IMR-90 (cell line): ENCODE data around the gene PDE8B. TPM values are rescaled to one million over a fixed set of nuclear protein-coding genes. Genes with fewer than 3 reads are reported as not detected.

ENCODE experiments used
- ATAC-seq: fragments of 200-7000 bp; cut with Tn5 transposase; 2 replicates; pipeline ENCODE4 v1.9.1; 2020; ENCODE audit warnings: low read depth, mild to moderate bottlenecking, moderate library complexity
- BruUV-seq: library from RNA; stranded (reverse); fragments of 400-500 nt; replicated peaks from 2 replicates; lab custom pipeline; 2021; lab: Mats Ljungman, UMichigan
- CTCF ChIA-PET: fragments of 300-600 bp; formaldehyde crosslinking; extraction: SDS; loops from one replicate; lab custom pipeline; 2021; ENCODE audit warnings: antibody characterized with exemption; lab: Yijun Ruan, JAX
- POLR2A ChIA-PET: fragments of 300-600 bp; sonication (Branson Sonifier 250); formaldehyde crosslinking; loops from one replicate; lab custom pipeline; 2022; ENCODE audit warnings: antibody characterized with exemption; ENCODE audit not compliant: unreplicated experiment; lab: Charles Lee
- DNase-seq: peaks from one replicate; pipeline ENCODE4 v3.0.0; 2013
- H2AFZ ChIP-seq: replicated peaks from 2 replicates; pipeline ENCODE3; 2013; ENCODE audit warnings: low read length, mild to moderate bottlenecking; ENCODE audit not compliant: poor library complexity
- H2AK5ac ChIP-seq: 2 replicates; pipeline ENCODE4 v1.6.1; 2013; ENCODE audit warnings: low read depth, low read length, inconsistent platforms
- H2AK9ac ChIP-seq: replicated peaks from 2 replicates; pipeline ENCODE3; 2013; ENCODE audit warnings: mild to moderate bottlenecking, low read depth, low read length, moderate library complexity; ENCODE audit not compliant: poor library complexity
- H2BK120ac ChIP-seq: 2 replicates; pipeline ENCODE4 v1.6.1; 2013; ENCODE audit warnings: low read depth, low read length, inconsistent platforms
- H2BK15ac ChIP-seq: 3 replicates; pipeline ENCODE4 v1.6.1; 2013; ENCODE audit warnings: low read depth, low read length, inconsistent platforms
- H2BK20ac ChIP-seq: 2 replicates; pipeline ENCODE4 v1.6.1; 2013; ENCODE audit warnings: low read depth, mild to moderate bottlenecking, inconsistent platforms, low read length, moderate library complexity
- H2BK5ac ChIP-seq: 2 replicates; pipeline ENCODE4 v1.6.1; 2013; ENCODE audit warnings: mild to moderate bottlenecking, low read depth, low read length, inconsistent platforms; ENCODE audit not compliant: poor library complexity, severe bottlenecking
- H3K14ac ChIP-seq: replicated peaks from 2 replicates; pipeline ENCODE4 v1.6.1; 2013; ENCODE audit warnings: low read depth, low read length, inconsistent platforms
- H3K18ac ChIP-seq: 2 replicates; pipeline ENCODE4 v1.6.1; 2013; ENCODE audit warnings: low read depth, low read length, control low read depth
- H3K23ac ChIP-seq: 2 replicates; pipeline ENCODE4 v1.6.1; 2013; ENCODE audit warnings: low read depth, low read length, inconsistent platforms
- H3K27ac ChIP-seq: 2 replicates; pipeline ENCODE4 v1.5.1; 2013; ENCODE audit warnings: mild to moderate bottlenecking, control low read depth, low read length; ENCODE audit not compliant: insufficient read depth
- H3K27me3 ChIP-seq: 2 replicates; pipeline ENCODE4 v1.6.1; 2013; ENCODE audit warnings: low read length; ENCODE audit not compliant: control insufficient read depth, insufficient read depth
- H3K36me3 ChIP-seq: 2 replicates; pipeline ENCODE4 v1.6.1; 2013; ENCODE audit warnings: low read length, mixed read lengths; ENCODE audit not compliant: control insufficient read depth, insufficient read depth
- H3K4ac ChIP-seq: 2 replicates; pipeline ENCODE4 v1.6.1; 2013; ENCODE audit warnings: low read depth, low read length, inconsistent platforms
- H3K4me1 ChIP-seq: 2 replicates; pipeline ENCODE4 v1.6.1; 2013; ENCODE audit warnings: low read length, mixed read lengths; ENCODE audit not compliant: control insufficient read depth, insufficient read depth
- H3K4me2 ChIP-seq: 2 replicates; pipeline ENCODE4 v1.6.1; 2013; ENCODE audit warnings: low read depth, mild to moderate bottlenecking, control low read depth, low read length, moderate library complexity
- H3K4me3 ChIP-seq: 2 replicates; pipeline ENCODE4 v1.5.1; 2013; ENCODE audit warnings: low read depth, mild to moderate bottlenecking, control low read depth, low read length, moderate library complexity; ENCODE audit not compliant: insufficient read depth
- H3K56ac ChIP-seq: 2 replicates; pipeline ENCODE4 v1.6.1; 2013; ENCODE audit warnings: low read length, inconsistent platforms; ENCODE audit not compliant: insufficient read depth; ENCODE audit errors: extremely low read depth
- H3K79me1 ChIP-seq, 2 experiments: 2 replicates each; pipeline ENCODE4 v1.6.1; 2013; ENCODE audit warnings: low read length in 2 of 2, inconsistent platforms in 1 of 2, low read depth in 1 of 2
- H3K9ac ChIP-seq: 2 replicates; pipeline ENCODE4 v1.6.1; 2013; ENCODE audit warnings: low read depth, low read length, control low read depth
- H3K9me1 ChIP-seq: 2 replicates; pipeline ENCODE4 v1.6.1; 2013; ENCODE audit warnings: low read length, inconsistent platforms; ENCODE audit not compliant: insufficient read depth
- H3K9me3 ChIP-seq: 2 replicates; pipeline ENCODE4 v1.6.1; 2013; ENCODE audit warnings: low read length; ENCODE audit not compliant: control insufficient read depth, insufficient read depth
- H4K20me1 ChIP-seq: 2 replicates; pipeline ENCODE4 v1.6.1; 2013; ENCODE audit warnings: low read length, inconsistent platforms; ENCODE audit not compliant: insufficient read depth
- H4K5ac ChIP-seq: 2 replicates; pipeline ENCODE4 v1.6.1; 2013; ENCODE audit warnings: mild to moderate bottlenecking, low read depth, low read length, control low read depth
- H4K8ac ChIP-seq, 2 experiments: 2 replicates each; pipeline ENCODE4 v1.6.1; 2013; ENCODE audit warnings: low read depth in 2 of 2, low read length in 2 of 2, control low read depth in 1 of 2, inconsistent platforms in 1 of 2
- H4K91ac ChIP-seq: 2 replicates; pipeline ENCODE4 v1.6.1; 2013; ENCODE audit warnings: low read depth, low read length, inconsistent platforms; ENCODE audit not compliant: insufficient read depth
- BHLHE40 ChIP-seq: fragments of 150-350 bp; IDR thresholded peaks from 2 replicates; pipeline ENCODE4 v1.6.1; 2016; ENCODE audit warnings: mild to moderate bottlenecking, low read depth, low read length
- CEBPB ChIP-seq: IDR thresholded peaks from 2 replicates; pipeline ENCODE4 v1.6.1; 2012; ENCODE audit warnings: low read depth, low read length, improper control_type of control experiment
- CHD1 ChIP-seq: IDR thresholded peaks from 2 replicates; pipeline ENCODE4 v1.6.1; 2012; ENCODE audit warnings: low read depth, low read length, improper control_type of control experiment
- CTCF ChIP-seq: conservative IDR thresholded peaks from 2 replicates; pipeline ENCODE4 v1.5.1; 2012; ENCODE audit warnings: mild to moderate bottlenecking, low read depth, low read length, improper control_type of control experiment
- ELK1 ChIP-seq: fragments of 150-350 bp; IDR thresholded peaks from 2 replicates; pipeline ENCODE4 v1.6.1; 2016; ENCODE audit warnings: low read depth, mild to moderate bottlenecking, low read length, moderate library complexity, borderline replicate concordance
- FOS ChIP-seq: fragments of 150-350 bp; IDR thresholded peaks from 2 replicates; pipeline ENCODE4 v1.6.1; 2016; ENCODE audit warnings: low read depth, low read length
- MAFK ChIP-seq: IDR thresholded peaks from 2 replicates; pipeline ENCODE4 v1.6.1; 2012; ENCODE audit warnings: low read depth, low read length, improper control_type of control experiment
- MAZ ChIP-seq: IDR thresholded peaks from 2 replicates; pipeline ENCODE4 v1.6.1; 2012; ENCODE audit warnings: low read depth, mild to moderate bottlenecking, low read length, improper control_type of control experiment, moderate library complexity, borderline replicate concordance
- MXI1 ChIP-seq: IDR thresholded peaks from 2 replicates; pipeline ENCODE4 v1.6.1; 2012; ENCODE audit warnings: low read depth, mild to moderate bottlenecking, low read length, moderate library complexity, borderline replicate concordance
- NFE2L2 ChIP-seq: fragments of 150-350 bp; IDR thresholded peaks from 2 replicates; pipeline ENCODE4 v1.6.1; 2016; ENCODE audit warnings: low read depth, mild to moderate bottlenecking, low read length
- POLR2A ChIP-seq: IDR thresholded peaks from 2 replicates; pipeline ENCODE4 v1.6.1; 2012; ENCODE audit warnings: mild to moderate bottlenecking, low read depth, low read length
- RAD21 ChIP-seq: IDR thresholded peaks from 2 replicates; pipeline ENCODE4 v1.6.1; 2012; ENCODE audit warnings: low read length, improper control_type of control experiment
- RCOR1 ChIP-seq: IDR thresholded peaks from 2 replicates; pipeline ENCODE4 v1.6.1; 2012; ENCODE audit warnings: mild to moderate bottlenecking, low read length, improper control_type of control experiment; ENCODE audit not compliant: insufficient replicate concordance
- RFX5 ChIP-seq: IDR thresholded peaks from 2 replicates; pipeline ENCODE4 v1.8.0; 2012; ENCODE audit warnings: low read depth, mild to moderate bottlenecking, low read length, moderate library complexity
- SMC3 ChIP-seq: fragments of 150-350 bp; IDR thresholded peaks from 2 replicates; pipeline ENCODE4 v1.6.1; 2016; ENCODE audit warnings: low read depth, mild to moderate bottlenecking, antibody characterized with exemption, low read length, moderate library complexity
- USF2 ChIP-seq: fragments of 150-350 bp; IDR thresholded peaks from 2 replicates; pipeline ENCODE4 v1.6.1; 2017; ENCODE audit warnings: mild to moderate bottlenecking, antibody characterized with exemption, low read length, low read depth
- WGBS, 2 experiments: methylation state at CpG; one replicate each; pipeline versions ENCODE4 v1.1.5 to v1.1.7; 2013; ENCODE audit warnings: missing lambda C conversion rate in 2 of 2; ENCODE audit not compliant: insufficient read length in 1 of 2; ENCODE audit errors: extremely low coverage in 2 of 2; 5-methylcytosine and 5-hydroxymethylcytosine counted together
- dilution Hi-C: fragments of 300-500 bp; cut with HindIII; formaldehyde crosslinking; loops from one replicate; pipeline ENCODE4 v1.14.3; 2018; ENCODE audit warnings: low sequenced_read_pairs; ENCODE audit not compliant: unreplicated experiment
- in situ Hi-C: fragments of 300-500 bp; cut with MboI; formaldehyde crosslinking; loops from 3 replicates; pipeline ENCODE4 v1.14.3; 2019; ENCODE audit warnings: low sequenced_read_pairs, inconsistent platforms, mixed read lengths
- intact Hi-C: fragments of 100-400 bp; cut with micrococcal nuclease; formaldehyde crosslinking; loops from 2 replicates; pipeline ENCODE4 v1.10.0; 2022
- polyA plus RNA-seq, 3 experiments: library from polyadenylated mRNA; depleted of rRNA; stranded (reverse); fragments of >200 nt; gene quantifications; 2 replicates each; pipeline ENCODE4 v1.2.3, GENCODE V29; 2012; ENCODE audit warnings: low replicate concordance in 1 of 3
- total RNA-seq: library from RNA; depleted of rRNA; stranded (reverse); fragments of >200 nt; gene quantifications from 2 replicates; pipeline ENCODE4 v1.2.3, GENCODE V29; 2012

Gene PDE8B
- total and polyA plus RNA-seq, 2 of the 4 experiments (the other 2 are of a cell fraction), result under 0.01 to 0.03 TPM

GRCh38 chr5:77431719-77432118 lies 221.2 kb downstream of the PDE8B start:
- peak overlapping the region; percentile 46; the same call in 1 of the 2 replicates for H3K4me2 ChIP-seq
- no peak for ATAC-seq

More at GRCh38 chr5:77431719-77432118, 221.2 kb downstream of the PDE8B start:
- H3K9ac ChIP-seq, result no peak overlapping the region
- H3K27me3 ChIP-seq, result no peaks in the 10 kb centered on the region
- H2BK20ac ChIP-seq, result peak overlapping the region; percentile 46; the same call in 1 of the 2 replicates
- H4K91ac ChIP-seq, result 0 out of 2 replicates have a peak overlapping the region, but pooled peaks have one; percentile 23
- H3K18ac ChIP-seq, result peak overlapping the region; percentile 10; the same call in 1 of the 2 replicates
- ChIA-PET POLR2A (no interaction called here), CTCF (no interaction called here)
- intact Hi-C loops (loop anchor here (10.0 kb wide), 1 partner anchor 137 kb away; no protein-coding TSS in a partner anchor), dilution Hi-C loops (no loop called here), in situ Hi-C loops (no loop called here)
- H3K4me1 ChIP-seq, result peaks cover 16% of the 10 kb centered on the region
- H4K8ac ChIP-seq, result no peak overlapping the region
- H2BK15ac ChIP-seq, result no peak overlapping the region
- no peak overlapping the region for H3K27ac ChIP-seq
- no peak overlapping the region for H3K23ac ChIP-seq
- H3K4ac ChIP-seq, result no peak overlapping the region
- H4K20me1 ChIP-seq, result no peaks in the 10 kb centered on the region
- H2AK9ac ChIP-seq, result no peak overlapping the region
- no peak overlapping the region for H3K4me3 ChIP-seq
- H2AK5ac ChIP-seq, result peak overlapping the region; percentile 27; the same call in 1 of the 2 replicates
- WGBS, 2 experiments, result no CpG with 5 or more reads among the region's 1 CpG
- no peak overlapping the region for H3K56ac ChIP-seq
- DNase-seq, result peak; percentile 16
- H3K36me3 ChIP-seq, result peaks cover 6% of the 10 kb centered on the region
- no peak for TF ChIP-seq NFE2L2
- TF ChIP-seq POLR2A, result no peak
- TF ChIP-seq BHLHE40, result no peak
- TF ChIP-seq SMC3, result no peak
- TF ChIP-seq RAD21, result no peak
- TF ChIP-seq ELK1, result no peak
- no peak for TF ChIP-seq RCOR1
- no peak for TF ChIP-seq MAZ
- no peak for TF ChIP-seq CTCF
- no peak for TF ChIP-seq FOS
- TF ChIP-seq MXI1, result no peak
- TF ChIP-seq CHD1, result no peak
- TF ChIP-seq CEBPB, result no peak
- TF ChIP-seq MAFK, result no peak
- no peak for TF ChIP-seq USF2
- TF ChIP-seq RFX5, result no peak
- peaks cover 0 to 7% of the 10 kb centered on the region in 2 experiments; a peak in 1 of 4 replicates for H3K79me1 ChIP-seq
- no peaks in the 10 kb centered on the region for H3K9me3 ChIP-seq
- no peak overlapping the region for H2AFZ ChIP-seq
- no peak overlapping the region for H2BK5ac ChIP-seq
- no peak overlapping the region for H2BK120ac ChIP-seq
- peaks cover 14% of the 10 kb centered on the region for H3K9me1 ChIP-seq
- H4K5ac ChIP-seq, result no peak overlapping the region
- no peak overlapping the region; the same call in 1 of the 2 replicates for H3K14ac ChIP-seq
- BruUV-seq, result no TSS peak
